Measurements from ENCODE around the gene TANGO6.

GRCh38 chr16:68939692-68940320 is 96.5 kb downstream of the TANGO6 start:
- TF ChIP-seq, protein P1, sequence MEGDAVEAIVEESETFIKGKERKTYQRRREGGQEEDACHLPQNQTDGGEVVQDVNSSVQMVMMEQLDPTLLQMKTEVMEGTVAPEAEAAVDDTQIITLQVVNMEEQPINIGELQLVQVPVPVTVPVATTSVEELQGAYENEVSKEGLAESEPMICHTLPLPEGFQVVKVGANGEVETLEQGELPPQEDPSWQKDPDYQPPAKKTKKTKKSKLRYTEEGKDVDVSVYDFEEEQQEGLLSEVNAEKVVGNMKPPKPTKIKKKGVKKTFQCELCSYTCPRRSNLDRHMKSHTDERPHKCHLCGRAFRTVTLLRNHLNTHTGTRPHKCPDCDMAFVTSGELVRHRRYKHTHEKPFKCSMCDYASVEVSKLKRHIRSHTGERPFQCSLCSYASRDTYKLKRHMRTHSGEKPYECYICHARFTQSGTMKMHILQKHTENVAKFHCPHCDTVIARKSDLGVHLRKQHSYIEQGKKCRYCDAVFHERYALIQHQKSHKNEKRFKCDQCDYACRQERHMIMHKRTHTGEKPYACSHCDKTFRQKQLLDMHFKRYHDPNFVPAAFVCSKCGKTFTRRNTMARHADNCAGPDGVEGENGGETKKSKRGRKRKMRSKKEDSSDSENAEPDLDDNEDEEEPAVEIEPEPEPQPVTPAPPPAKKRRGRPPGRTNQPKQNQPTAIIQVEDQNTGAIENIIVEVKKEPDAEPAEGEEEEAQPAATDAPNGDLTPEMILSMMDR (conservative IDR thresholded peaks at IDR 0.05; ENCODE audit: low read depth, low read length), result no peak
- TF ChIP-seq EZH2 (IDR thresholded peaks at IDR 0.05; ENCODE audit: borderline replicate concordance, low read depth, low read length, poor library complexity, severe bottlenecking), result no peak
